Measurements from ENCODE around the gene NFKB1. TPM values are rescaled to one million over a fixed set of nuclear protein-coding genes. Genes with fewer than 3 reads are reported as not detected.

Gene NFKB1
- total RNA-seq, 1 experiment from 2014 or later: 35.6 TPM

DNA sequence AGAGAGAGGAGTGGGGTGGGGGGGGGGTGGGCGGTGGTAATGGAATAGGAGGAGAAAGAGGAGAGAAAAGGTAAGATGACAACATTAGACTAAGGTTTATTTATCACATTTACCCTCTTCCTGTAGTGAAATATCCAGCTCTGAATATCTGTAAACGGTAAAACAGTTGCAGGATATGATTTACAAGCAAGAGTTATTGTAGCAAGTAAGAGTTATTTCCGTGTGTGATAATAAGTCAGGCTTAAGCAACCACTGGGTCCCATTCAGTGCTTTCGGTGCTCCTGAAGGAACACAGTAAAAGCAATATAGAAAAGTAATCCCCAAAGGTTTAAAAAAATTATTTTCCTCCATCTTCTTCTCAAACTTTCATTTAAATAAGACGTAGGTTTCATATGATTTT lies 156.0 kb downstream of the NFKB1 start:
- intact Hi-C loops (cut with micrococcal nuclease; ENCODE audit: unreplicated experiment): no loop called here
- no peak for TF ChIP-seq CTCF (IDR thresholded peaks at IDR 0.05; ENCODE audit: unreplicated experiment)
- CTCF ChIA-PET: no interaction called here
- no TSS peak for BruUV-seq (replicated peaks)
- H3K27ac Mint-ChIP-seq (ENCODE audit: unreplicated experiment): no peak overlapping the region
- H3K36me3 Mint-ChIP-seq (ENCODE audit: insufficient read depth, unreplicated experiment): no peaks in the 10 kb centered on the region
- no peak for DNase-seq
- no peaks in the 10 kb centered on the region for H3K4me1 Mint-ChIP-seq (ENCODE audit: low read depth, unreplicated experiment)
- no peak overlapping the region for H3K4me3 Mint-ChIP-seq (ENCODE audit: low read depth, unreplicated experiment)
- H3K9me3 Mint-ChIP-seq (ENCODE audit: low read depth, unreplicated experiment): no peaks in the 10 kb centered on the region
- no peaks in the 10 kb centered on the region for H3K27me3 Mint-ChIP-seq (ENCODE audit: unreplicated experiment)

- DNase-seq: no peak
- CTCF ChIA-PET: no interaction called here
- H3K4me1 Mint-ChIP-seq (ENCODE audit: low read depth, unreplicated experiment): no peaks in the 10 kb centered on the region
- TF ChIP-seq CTCF (IDR thresholded peaks at IDR 0.05; ENCODE audit: unreplicated experiment): no peak
- intact Hi-C loops (cut with micrococcal nuclease; ENCODE audit: unreplicated experiment): no loop called here
- no peaks in the 10 kb centered on the region for H3K36me3 Mint-ChIP-seq (ENCODE audit: insufficient read depth, unreplicated experiment)
- H3K9me3 Mint-ChIP-seq (ENCODE audit: low read depth, unreplicated experiment): no peaks in the 10 kb centered on the region
- H3K27ac Mint-ChIP-seq (ENCODE audit: unreplicated experiment): no peak overlapping the region
- no TSS peak for BruUV-seq (replicated peaks)
- no peak overlapping the region for H3K4me3 Mint-ChIP-seq (ENCODE audit: low read depth, unreplicated experiment)
- no peaks in the 10 kb centered on the region for H3K27me3 Mint-ChIP-seq (ENCODE audit: unreplicated experiment)
Observed at GRCh38 chr4:102663073-102663472, 161.9 kb downstream of the NFKB1 start.

GRCh38 chr4:102665527-102665926 lies 164.4 kb downstream of the NFKB1 start:
- Mint-ChIP-seq H3K36me3 (ENCODE audit: insufficient read depth, unreplicated experiment) (no peaks in the 10 kb centered on the region), H3K4me1 (ENCODE audit: low read depth, unreplicated experiment) (no peaks in the 10 kb centered on the region), H3K27me3 (ENCODE audit: unreplicated experiment) (no peaks in the 10 kb centered on the region), H3K27ac (ENCODE audit: unreplicated experiment) (no peak overlapping the region), H3K4me3 (ENCODE audit: low read depth, unreplicated experiment) (no peak overlapping the region), H3K9me3 (ENCODE audit: low read depth, unreplicated experiment) (no peaks in the 10 kb centered on the region)
- no peak for DNase-seq
- TF ChIP-seq CTCF (IDR thresholded peaks at IDR 0.05; ENCODE audit: unreplicated experiment): no peak
- CTCF ChIA-PET: no interaction called here
- intact Hi-C loops (cut with micrococcal nuclease; ENCODE audit: unreplicated experiment): no loop called here
- no TSS peak for BruUV-seq (replicated peaks)

Other genes with a start within 250 kb of the NFKB1 start
- 13.3 and 30.8 TPM in 2 replicates for gene SLC39A8, start 155.9 kb upstream of the NFKB1 start, total RNA-seq (2022)